Erythroblast (primary cell): ENCODE results near the gene BCAN.

Experiments
- GATA1 ChIP-seq: IDR thresholded peaks from 2 replicates; pipeline ENCODE4 v1.6.1; 2011; ENCODE audit warnings: low read depth, mild to moderate bottlenecking, control low read depth, low read length, moderate library complexity
- POLR2A ChIP-seq: IDR thresholded peaks from 2 replicates; pipeline ENCODE4 v1.6.1; 2011; ENCODE audit warnings: mild to moderate bottlenecking, low read length

DNA sequence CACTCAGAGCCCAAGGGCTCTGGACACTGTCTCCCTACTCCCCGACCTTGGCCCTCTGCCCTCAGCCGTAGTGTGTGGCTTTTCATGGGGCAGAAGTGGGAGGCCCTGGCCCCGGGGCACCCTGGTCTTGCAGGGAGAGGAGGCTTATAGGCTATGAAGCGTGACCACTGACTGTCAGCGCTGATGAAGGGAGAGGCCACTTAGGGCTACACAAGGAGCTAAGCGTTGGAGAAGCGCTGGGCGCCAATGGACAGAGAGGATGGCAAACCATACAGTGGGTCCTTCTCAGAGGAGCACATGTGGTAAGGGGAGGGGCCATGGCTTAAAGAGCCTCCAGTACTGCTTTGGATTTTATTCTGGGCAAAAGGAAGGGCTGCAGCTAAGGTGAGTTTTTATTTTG lies 55.6 kb downstream of the BCAN start:
- TF ChIP-seq POLR2A (no peak), GATA1 (no peak)
